Measurements from ENCODE around the gene NFATC1.

Gene NFATC1

GRCh38 chr18:79545255-79545654, 149.5 kb downstream of the NFATC1 start:
- DNase-seq, result no peak

GRCh38 chr18:79545736-79546171, 150.0 kb downstream of the NFATC1 start:
- DNase-seq, result no peak

GRCh38 chr18:79546781-79547272, 151.1 kb downstream of the NFATC1 start:
- no peak for DNase-seq

GRCh38 chr18:79547413-79548076, 151.8 kb downstream of the NFATC1 start:
- DNase-seq, result no peak

- no peak for DNase-seq
Observed at GRCh38 chr18:79548077-79548450, 152.3 kb downstream of the NFATC1 start.

DNA sequence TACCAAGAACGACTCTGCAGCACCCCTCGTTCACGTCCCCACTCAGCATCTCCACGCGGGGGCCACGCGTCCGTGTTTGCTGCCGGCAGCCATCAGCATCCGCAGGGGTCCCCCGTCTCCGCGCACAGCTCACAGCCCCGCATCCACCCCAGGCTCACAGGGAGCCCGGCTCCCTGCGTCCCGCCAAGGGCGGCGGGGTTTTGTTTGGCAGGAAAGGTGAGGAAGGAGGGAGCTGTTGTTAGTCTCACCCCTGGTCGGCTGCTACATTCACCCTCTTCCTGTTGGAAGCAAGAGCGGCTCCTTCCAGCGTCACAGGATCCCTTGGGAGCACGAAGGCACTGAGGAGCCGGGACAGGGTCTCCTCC, 152.9 kb downstream of the NFATC1 start:
- DNase-seq, result no peak

DNA sequence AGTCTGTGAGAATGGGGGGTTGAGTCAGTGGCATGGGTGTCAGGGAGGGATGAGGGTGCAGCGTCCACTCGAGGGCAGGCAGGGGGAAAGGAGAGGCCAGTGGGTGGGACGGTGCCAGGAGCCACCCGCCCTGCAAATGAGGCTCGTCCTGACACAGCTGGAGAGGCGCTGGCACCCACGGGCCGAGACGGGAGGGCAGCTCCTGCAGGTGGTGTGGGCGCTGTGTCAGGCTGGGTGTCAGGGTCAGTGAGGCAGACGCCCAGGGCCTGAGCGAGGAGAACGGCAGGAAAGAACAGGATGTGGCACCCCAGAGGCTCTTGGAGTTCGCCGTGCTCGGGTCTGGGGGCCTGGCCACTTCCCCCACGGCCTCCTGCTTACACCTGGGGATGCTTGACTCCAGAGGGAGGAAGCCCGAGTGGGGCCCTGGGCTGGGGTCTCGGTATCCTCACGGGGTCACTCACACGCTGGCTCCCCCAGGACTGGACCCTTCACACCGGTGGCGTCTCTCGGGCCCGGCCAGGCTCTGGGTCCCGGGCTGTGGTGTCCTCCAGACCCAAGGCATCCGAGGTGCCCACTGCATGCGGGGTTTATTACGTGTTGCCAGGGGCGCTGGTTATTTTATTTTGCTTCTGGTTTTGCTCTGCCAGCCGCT, 153.4 kb downstream of the NFATC1 start:
- DNase-seq, result no peak

GRCh38 chr18:79549638-79550000, 153.9 kb downstream of the NFATC1 start:
- no peak for DNase-seq

GRCh38 chr18:79552140-79552631, 156.5 kb downstream of the NFATC1 start:
- no peak for DNase-seq

DNA sequence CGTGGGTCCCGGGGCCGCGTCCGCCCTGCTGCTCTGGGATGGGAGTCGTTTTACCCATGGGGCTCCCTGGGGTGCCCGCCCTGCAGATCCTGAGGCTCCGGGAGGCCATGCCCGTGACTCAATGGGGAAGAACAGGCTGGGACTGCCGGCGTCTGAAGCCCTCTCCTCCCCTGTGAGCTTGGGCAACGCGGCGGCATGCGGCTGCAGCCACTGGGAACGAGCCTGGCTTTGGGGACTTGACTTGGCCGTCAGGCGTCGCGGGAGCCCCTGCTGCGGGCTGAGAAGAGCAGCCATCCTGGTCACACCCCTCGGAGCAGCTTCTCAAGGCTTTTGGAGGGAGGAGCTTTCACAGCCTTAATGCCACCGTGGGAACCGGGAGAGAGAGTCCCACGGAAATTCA, 157.0 kb downstream of the NFATC1 start:
- no peak for DNase-seq

- DNase-seq, result no peak
Observed at GRCh38 chr18:79553154-79553553, 157.4 kb downstream of the NFATC1 start.

DNA sequence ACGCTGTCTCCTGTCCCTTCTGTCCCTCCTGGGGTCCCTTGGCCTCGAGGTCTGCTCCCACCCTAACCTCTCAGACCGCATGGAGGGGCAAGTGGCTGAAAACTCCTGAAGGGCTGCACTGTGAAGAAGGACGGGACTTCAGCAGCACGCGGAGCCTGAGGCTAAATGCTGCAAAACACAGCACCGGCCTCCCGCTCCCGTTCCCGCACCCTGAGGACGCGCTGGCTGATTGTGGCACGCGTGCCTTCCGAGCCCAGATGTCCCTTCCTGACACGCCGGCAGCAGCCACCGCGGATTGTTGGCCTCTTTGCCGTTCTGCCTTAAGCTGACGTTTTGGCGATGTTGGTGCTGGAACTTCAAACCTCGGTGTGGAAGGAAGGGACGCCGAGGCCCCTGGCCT, 158.0 kb downstream of the NFATC1 start:
- DNase-seq, result no peak

GRCh38 chr18:79554321-79554720, 158.6 kb downstream of the NFATC1 start:
- DNase-seq, result no peak

DNA sequence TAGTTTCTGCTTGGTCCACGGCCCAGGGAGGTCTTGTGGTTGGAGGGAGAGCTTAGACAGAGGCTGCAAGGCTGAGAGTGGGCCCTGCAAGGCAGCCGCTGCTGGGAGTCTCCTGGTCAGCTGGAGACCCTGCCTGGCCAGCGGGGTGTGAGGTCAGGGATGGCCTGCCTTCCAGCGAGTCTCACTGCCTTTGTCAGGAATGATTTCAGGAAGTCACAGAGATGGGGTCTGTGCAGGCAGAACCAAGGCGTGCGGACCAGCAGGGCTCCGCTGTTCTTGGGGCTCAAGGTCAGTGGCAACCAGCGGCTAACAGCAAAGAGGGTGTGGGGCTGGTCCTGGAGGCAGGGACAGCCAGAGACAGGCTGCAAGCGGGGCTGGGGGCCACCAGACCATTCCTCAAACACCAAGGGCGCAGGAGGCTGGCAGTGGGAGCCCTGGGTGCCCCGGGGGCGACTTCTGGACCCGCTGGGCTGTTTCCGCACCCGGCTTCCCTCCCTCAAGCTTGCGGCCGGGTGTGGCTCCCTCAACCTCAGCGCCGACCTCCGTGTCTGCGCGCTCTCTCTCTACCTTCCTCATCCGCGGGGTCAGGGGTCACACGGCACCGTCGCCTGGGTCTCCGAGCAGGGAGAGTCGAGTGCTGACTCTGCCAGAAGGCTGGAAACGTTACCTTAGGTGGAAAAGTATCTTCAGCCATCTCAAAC, 159.4 kb downstream of the NFATC1 start:
- no peak for DNase-seq

DNA sequence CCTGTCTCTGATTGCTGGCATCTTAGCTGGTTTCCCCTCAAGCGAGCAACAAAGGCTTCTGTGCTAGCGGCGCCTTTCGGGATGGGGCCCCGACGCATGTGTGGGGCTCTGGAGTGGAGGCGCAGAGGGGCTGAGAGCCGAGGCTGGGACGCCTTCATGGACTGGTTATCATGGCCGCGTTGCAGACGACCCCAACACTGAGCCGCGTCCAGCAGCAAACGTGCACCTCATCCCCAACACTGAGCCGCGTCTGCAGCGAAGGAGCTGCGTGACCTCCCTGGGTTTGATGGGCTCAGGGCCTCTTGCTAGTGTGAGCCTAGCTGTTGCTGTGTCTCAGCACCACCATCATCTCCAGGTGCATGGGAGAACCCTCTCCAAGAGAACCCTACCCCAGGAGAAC, 160.2 kb downstream of the NFATC1 start:
- no peak for DNase-seq

DNA sequence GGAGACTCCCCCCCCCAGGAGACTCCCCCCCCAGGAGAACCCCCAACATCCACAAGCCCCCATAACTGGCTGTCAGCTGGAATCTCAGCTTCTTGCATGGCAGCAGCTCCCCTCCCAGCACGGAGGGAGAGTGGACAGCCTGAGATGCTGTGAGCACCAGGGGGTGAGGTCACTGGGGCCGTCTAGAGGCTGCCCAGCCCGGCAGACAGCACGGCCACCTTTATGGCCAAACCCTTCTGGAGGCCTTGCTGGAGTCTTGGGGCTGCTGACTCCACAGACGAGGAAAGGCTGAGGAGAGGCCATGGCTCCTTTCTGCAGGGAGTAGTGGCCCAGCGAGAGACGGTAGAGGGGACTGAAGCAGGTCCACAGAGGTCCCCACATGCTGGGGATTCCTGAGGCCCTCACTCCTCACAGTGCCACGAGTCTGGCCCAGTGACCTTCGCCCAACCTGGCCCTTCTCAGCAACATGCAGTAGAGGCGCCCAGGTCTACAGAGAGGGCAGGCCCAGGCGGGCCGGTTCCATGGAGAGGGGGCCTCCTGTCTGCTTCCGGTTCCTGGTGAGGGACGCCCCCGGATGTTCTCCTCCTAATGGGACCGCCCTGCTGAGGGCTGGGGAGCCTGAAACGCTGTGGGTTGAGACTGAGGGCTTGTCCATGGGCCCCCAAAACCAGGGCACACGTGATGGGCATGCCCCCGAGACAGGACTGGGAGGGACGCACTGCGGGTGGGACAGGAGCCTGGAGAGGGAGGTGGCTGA, 161.3 kb downstream of the NFATC1 start:
- no peak for DNase-seq

DNA sequence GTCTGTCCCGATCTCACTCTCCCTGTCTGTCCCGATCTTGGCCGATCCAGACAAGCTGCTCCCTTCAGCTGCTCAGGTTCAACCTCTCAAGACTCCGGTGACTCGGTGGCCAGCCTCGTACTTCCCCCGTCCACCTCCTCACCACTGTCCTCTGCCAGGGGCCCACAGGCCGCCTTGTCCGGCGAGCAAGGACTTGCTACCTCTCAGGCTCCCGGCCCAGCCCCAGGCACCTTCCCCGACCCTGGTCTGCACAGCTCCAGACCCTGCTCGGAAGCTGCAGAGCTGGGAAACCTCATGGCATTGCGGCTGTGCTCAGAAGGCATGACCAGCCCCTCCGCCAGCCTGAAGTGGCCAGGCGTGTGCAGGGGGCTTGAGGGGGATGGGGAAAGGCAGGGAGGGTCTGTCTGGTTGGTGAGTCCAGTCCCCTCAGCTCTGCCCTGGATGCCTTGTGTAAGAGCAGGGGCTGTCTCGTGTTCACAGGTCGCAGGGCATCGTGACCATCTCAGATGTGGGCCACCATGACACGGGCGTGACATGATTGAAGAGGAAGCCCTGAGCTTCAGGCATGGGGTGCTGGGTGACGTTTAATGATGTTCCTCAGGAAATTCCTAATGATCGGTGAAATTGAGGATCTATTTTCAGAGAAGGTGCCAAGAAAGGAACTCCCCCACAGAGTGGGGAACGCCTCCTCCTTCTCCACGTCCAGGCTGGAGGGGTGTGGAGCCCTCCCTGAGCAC, 162.6 kb downstream of the NFATC1 start:
- no peak for DNase-seq

DNA sequence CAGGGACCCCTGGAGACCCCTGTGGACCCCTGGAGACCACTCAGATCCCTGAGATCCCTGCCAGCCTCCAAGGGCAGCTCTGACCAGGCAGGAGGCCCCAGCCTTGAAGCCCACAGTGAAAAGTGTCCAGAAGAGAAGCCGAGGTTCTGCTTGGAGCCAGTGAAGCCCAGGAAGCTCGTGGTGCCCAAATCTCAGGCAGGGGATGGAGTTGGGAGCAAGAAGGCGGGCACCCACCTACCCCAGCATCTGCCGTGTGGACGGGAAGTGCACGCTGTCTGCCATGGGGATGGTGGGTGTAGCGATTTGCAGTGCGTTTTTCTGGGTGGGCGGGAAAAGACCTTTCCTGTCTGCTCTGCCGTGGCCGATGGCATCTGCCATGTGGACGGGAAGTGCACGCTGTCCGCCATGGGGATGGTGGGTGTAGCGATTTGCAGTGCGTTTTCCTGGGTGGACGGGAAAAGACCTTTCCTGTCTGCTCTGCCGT, 163.2 kb downstream of the NFATC1 start:
- no peak for DNase-seq

GRCh38 chr18:79559436-79559835, 163.7 kb downstream of the NFATC1 start:
- DNase-seq, result no peak

- no peak for DNase-seq
Observed at GRCh38 chr18:79560042-79560860, 164.5 kb downstream of the NFATC1 start.

- DNase-seq, result no peak
Observed at GRCh38 chr18:79560861-79561210, 165.1 kb downstream of the NFATC1 start.

GRCh38 chr18:79563949-79564348, 168.2 kb downstream of the NFATC1 start:
- DNase-seq, result no peak

Measured in bone marrow (tissue), 2 donors.